Measurements from ENCODE around the gene OIP5.
"Not testable (repeated sequence)": the region's sequence is repeated elsewhere in the genome, so short reads cannot be mapped to it uniquely, and the experiment has no call there.

The OIP5 gene

DNA sequence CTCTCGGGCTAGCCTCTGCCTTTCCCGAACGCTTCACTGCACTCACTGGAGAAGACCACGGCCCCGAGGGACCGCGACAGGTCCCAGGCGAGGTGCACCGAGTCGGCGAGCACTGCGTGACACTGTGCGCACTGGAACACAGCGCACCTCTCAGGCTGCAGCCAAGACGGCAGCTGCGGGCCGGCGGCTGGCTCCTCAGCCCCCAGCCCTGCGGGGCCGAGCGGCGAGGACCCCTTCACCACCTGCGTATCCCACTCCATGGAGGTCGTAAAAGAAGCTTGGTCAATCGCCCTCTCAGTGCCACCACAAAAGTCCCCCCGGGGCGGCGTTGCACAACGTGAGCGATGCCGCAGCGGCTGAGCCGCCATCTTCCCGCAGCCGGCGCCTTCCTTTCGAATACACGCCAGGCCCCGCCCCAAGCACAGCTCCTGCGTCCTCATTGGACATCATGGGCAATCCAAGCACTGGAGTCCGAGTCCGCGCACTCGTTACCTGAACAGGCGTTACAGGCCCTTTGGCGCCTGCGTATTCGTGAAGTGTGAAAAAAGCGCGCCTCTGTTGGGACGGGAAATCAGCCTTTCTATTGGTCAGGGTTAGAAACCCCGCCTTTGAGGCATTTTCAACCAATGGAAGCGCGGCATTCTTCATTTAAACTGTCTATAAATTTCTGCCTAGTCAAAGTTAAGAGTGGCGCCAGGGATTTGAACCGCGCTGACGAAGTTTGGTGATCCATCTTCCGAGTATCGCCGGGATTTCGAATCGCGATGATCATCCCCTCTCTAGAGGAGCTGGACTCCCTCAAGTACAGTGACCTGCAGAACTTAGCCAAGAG, at the start of gene OIP5, which contains the start of gene NUSAP1:
TSS of gene OIP5 (minus strand) at position 398 of the 832 bp plus-strand sequence. CDS start at position 368, 30 bp downstream.
TSS of gene NUSAP1 (plus strand) at position 688 of the 832 bp plus-strand sequence. CDS start at position 765, 77 bp downstream.
- DNase-seq (ENCODE audit: low read depth): peak; percentile 99

GRCh38 chr15:41377978-41378377, 45.6 kb upstream of the OIP5 start:
- no peak for DNase-seq (ENCODE audit: low read depth)

DNA sequence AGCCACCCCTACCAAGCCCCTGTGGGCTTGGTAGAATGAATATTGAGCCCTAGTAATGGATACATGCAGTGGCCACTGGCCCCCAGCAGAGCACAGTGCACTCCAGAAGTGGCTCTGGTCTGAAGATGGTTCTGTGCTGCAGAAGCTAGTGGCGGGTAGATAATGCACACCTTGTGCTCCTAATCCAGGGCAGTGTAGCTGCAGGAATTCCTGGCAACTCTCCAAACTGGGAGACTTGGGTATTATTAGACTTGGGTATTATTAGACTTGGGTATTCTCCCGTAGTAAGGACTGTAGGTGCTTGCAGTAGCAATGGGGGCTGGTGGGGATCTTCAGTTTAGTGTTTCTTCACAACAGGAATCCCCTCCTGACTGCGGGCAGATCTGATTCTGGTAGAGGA, 35.0 kb upstream of the OIP5 start:
- DNase-seq (ENCODE audit: low read depth): no peak

- no peak for DNase-seq (ENCODE audit: low read depth)
These were observed 22.0 kb upstream of the OIP5 start for GRCh38 chr15:41354371-41354770.

DNA sequence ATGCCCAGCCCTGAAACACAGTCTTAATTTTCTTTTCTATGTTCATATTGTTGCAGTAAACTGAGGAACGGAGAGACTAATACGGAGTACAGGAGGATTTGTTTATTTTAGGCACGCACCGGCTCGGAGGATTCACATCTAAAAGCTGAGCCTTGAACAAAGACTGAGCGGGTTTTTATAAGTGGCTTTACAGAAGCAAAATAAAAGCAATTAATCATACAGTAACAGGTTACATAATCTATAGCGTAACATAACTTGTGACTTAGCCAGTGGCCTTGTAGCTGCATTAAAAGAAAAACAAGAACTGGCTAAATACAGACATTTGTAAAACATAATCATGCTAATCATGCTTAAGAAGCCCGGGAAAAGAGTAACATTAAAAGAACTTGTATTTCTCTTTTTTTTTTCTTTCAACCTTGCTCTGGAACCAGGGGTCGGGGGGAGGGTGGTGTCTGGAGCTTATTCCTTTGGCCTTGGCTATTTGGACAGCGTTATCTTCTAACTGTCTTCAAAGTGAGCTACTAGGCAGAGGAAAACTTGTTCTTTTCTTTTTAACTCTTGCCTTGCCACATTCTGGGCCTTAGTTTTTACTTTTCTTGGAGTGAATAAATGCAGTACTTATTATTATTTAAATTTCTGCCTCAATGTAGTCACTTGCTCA, 17.8 kb upstream of the OIP5 start:
- DNase-seq (ENCODE audit: low read depth): no peak

DNA sequence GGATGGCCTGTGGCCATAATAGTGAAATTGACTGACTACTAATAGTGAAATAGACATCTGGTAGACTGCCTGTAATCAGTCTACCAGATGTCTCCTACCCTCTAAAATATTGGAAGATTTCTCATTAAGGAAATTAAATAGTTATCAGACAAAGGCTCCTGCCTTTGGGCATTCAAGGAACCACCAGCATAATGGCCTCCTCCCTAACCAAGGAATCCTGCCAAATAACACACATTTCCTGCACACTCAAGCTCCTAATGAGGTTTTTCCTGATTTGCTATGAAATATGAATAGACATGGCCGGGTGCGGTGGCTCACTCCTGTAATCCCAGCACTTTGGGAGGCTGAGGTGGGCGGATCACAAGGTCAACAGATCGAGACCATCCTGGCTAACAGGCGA, 14.8 kb upstream of the OIP5 start:
- no peak for DNase-seq (ENCODE audit: low read depth)

DNA sequence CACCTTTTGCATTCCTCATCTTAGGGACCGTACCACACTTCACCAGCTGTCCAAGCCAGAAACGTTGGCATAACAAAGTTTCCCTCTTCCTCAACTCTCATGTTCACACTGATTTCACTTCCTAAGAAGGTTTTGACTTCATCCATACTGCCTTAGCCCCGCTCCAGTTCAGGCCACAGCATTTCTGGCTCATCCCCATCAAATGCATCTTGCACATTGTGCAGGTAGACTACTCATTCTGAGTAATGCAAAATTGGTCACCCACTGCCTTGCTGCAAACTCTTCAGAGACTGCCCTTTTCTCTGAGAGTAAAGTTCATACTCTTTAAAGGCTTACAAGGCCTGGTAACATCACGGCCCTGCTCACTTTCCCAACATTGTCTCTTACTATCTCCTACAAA, 9.1 kb upstream of the OIP5 start:
- no peak for DNase-seq (ENCODE audit: low read depth)

DNA sequence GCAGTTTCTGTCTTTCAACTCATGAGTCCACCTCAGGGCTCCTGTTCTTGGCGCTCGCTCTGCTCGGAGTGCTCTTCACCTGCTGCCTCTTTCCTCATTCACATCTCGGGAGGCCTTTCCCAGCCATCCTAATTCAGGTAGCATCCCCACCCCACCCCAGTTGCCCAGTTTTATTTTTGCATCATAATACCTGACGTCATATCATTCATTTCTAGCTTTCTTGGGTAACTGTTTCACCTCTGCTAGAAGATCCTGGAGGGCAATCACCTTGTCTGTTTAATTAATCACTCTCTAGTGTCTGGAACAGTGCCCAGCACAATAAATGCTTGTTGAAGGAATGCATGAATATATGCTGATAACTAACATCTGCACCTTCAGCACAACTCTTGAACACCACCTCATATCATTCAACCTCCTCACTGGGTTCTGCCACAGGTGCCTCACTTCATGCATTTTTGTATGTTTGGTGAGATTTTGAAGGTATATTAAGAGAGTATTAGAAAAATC, 7.9 kb upstream of the OIP5 start:
- DNase-seq (ENCODE audit: low read depth): no peak

DNA sequence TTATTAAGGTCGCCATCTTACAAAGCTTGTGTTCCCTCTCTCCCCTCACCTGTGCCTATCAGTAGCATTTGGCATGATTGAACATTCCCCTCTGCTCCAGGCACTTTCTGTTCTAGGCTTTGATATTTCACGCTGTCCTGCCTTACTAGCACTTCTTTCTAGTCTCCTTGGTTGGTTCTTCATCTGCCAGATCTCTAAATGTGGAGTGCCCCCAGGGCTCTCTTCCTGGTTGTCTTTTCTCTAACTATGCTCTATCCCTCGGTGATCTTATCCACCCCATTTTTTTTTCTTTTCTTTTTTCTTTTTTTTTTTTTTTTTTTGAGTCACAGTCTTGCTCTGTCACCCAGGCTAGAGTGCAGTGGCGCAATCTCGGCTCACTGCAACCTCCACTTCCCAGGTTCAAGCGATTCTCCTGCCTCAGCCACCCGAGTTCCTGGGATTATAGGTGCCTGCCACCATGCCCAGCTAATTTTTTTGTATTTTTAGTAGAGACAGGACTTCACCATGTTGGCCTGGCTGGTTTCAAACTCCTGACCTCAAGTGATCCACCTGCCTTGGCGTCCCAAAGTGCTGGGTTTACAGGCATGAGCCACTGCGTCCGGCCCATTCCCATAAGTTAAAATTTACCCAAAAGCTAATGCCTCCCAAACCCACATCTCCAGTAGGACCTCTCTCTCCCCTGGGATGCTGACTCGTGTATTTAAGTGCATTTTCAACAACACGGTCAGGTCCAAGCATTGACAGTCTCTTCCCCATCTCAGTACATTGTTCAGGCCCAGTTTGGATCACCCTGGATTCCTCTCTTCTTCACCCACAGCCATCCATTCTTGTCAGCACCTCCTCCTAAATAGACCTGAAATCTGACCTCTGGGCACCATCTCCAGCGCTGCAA, 5.5 kb upstream of the OIP5 start:
- no peak for DNase-seq (ENCODE audit: low read depth)

GRCh38 chr15:41337047-41337446, 4.7 kb upstream of the OIP5 start:
- no peak for DNase-seq (ENCODE audit: low read depth)

DNA sequence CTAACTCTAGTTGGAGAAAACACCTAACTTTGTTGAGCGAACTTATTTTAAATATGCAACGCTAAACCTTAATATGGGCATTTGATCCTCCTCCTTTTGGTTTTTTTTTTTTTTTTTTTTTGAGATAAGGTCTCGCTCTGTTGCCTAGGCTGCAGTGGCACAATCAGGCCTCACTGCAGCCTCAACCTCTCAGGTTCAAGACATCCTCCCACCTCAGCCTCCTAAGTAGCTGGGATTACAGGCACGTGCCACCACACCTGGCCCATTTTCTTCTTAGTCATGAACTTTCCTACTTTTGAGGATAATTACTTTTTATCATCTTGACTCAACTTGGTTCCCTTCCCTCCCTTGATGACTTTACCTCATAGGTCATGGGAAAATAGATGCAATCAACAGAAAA, 4.2 kb upstream of the OIP5 start:
- no peak for DNase-seq (ENCODE audit: low read depth)

- no peak for DNase-seq (ENCODE audit: low read depth)
These were observed 2.1 kb upstream of the OIP5 start for GRCh38 chr15:41334293-41335120.

DNA sequence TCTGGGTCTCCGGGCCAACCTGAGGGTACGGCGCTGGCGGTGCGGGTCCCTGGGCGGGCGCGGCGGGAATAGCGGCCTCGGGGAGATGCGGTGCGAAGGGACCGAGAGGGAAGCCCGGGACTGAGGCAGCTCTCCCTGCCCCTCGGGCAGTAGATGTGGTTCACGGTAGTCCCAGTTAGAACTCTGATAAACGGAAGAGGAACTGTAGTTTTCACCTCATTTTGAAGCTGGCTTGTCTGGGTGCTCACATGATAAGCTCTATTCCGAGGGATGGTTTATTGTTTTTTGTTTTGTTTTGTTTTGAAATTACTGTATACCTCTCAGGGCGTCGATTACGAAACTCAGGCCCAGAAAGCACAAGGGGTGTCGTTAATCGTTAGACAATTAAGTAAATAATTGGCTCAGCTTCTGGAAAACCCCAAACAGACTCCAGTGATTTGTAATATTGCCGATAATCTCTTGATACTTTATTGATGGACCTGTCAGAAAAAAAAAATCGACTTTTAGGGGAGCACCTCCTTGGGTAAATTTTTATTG, 703 bp upstream of the OIP5 start:
- no peak for DNase-seq (ENCODE audit: low read depth)

- DNase-seq (ENCODE audit: low read depth): no peak
These were observed 578 bp downstream of the OIP5 start for GRCh38 chr15:41331833-41332193.

GRCh38 chr15:41331281-41331680, 1.1 kb downstream of the OIP5 start:
- DNase-seq (ENCODE audit: low read depth): no peak

DNA sequence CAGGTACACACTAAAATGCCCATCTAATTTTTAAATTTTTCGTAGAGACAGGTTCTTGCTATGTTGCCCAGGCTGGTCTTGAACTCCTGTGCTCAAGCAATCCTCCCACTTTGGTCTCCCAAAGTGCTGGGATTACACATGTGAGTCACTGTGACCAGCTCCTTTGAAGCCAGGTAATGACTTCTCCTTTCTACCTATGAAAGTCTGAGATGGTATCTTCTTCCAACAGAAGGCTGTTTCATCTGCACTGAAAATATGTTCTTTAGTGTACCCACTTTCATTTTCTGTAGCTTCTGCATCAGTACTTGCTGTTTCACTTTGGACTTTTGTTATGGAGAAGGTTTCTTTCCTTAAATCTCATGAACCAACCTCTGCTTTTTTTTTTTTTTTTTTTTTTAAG, 8.8 kb downstream of the OIP5 start:
- DNase-seq (ENCODE audit: low read depth): no peak

GRCh38 chr15:41320805-41321330, 11.5 kb downstream of the OIP5 start:
- DNase-seq (ENCODE audit: low read depth): not testable (repeated sequence)

DNA sequence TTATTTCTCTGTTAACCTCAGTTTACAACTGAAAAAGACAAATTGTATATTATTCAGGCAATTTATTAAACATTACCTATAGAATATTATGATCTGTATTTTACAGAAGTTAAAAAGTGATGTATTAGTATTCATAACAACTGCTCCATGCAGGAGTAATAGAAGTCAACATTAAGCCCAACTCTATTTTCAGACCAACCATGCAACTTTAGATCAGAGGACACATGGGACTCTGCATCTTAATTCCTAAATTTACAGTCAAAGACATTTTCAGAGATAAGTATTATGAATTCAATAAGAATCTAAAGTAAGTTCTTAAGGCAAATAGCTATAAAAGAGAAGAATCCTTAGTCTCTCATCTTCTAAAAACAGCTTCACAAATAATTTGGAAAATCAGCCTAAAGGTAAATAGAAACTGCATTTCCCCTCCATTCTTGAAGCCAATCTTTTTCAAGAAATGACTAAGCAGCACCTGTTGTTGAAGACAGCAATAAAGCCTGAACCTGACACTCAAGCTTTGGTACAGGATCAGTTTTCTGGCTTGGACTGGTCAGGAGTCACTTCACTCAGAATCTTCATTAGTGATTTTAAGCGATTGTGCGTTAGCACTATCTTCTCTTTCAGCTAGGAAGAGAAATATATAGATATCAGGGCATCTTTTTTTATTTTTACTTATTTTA, 23.0 kb downstream of the OIP5 start:
- no peak for DNase-seq (ENCODE audit: low read depth)

DNA sequence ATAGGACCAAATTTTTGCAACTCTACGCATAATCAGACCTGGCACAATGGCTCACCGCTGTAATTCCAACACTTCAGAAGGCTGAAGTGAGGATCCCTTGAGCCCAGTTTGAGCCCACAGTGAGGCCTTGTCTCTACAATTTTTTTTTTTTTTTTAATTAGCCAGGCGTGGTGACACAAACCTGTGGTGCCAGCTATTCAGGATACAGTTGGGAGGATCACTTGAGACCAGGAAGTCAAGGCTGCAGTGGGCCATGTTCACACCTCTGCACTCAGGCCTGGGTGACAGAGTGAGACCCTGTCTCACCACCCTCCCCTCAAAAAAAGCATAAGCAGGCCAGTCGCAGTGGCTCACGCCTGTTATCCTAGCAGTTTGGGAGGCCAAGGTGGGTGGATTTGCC, 24.7 kb downstream of the OIP5 start:
- DNase-seq (ENCODE audit: low read depth): no peak

- no peak for DNase-seq (ENCODE audit: low read depth)
These were observed 28.1 kb downstream of the OIP5 start for GRCh38 chr15:41304149-41304770.
